ENCODE measurements around the gene RARRES1. TPM values are rescaled to one million over a fixed set of nuclear protein-coding genes. Genes with fewer than 3 reads are reported as not detected.
A peak's percentile ranks its signal among the peaks of the same experiment; 100 is the strongest.

RARRES1 gene
- total and polyA plus RNA-seq, 2 experiments from 2014 or later = 0.33 to 0.56 TPM

DNA sequence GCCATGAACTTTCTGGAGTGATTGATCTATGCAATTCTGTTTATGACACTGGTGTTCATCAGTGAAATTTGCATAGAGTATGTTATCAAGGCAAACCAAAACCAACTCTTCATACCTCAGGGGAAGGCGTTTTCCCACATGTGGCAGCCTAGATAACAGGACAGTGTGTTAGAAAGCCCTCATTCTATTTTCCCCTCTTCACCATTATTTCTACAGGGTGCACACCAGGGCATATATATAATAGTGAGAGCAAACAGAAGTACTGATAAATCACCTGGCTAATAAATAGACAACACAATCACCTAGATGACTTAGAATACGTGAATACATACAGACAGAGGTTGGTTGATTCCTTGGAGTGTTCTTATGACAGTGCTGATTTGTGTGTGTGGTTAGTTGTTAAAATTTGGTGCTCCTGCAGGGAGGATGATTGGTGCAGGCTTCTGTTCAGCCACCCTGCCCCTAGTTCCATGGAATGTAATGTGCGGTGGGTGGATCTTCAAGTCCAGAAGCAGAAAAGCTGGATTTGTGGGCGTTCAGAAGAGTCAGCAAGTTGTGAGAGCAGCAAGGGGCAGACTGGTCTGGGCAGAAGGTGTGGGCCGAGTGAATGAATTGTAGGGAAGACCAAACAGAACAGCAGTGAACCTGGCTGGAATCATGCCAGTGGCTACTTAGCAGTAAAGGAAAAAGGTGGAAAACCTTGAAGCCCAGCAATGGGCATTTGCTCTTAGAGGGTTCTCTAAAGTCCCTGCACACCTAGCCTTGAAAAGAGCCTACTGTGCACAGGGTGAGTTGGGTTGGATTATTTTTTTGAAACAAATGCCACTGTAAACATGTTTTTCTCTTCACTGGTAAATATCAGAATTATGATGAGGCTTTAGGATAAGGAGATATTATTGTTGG lies 11.7 kb upstream of the RARRES1 start:
- Histone ChIP-seq H3K27me3 (no peaks in the 10 kb centered on the region), H3K4me1 (ENCODE audit: low read depth) (no peaks in the 10 kb centered on the region), H3K27ac (no peak overlapping the region), H3K36me3 (peaks cover 2% of the 10 kb centered on the region), H3K9me3 (ENCODE audit: low read depth) (no peaks in the 10 kb centered on the region), H3K4me3 (no peak overlapping the region)
- TF ChIP-seq, protein P1, sequence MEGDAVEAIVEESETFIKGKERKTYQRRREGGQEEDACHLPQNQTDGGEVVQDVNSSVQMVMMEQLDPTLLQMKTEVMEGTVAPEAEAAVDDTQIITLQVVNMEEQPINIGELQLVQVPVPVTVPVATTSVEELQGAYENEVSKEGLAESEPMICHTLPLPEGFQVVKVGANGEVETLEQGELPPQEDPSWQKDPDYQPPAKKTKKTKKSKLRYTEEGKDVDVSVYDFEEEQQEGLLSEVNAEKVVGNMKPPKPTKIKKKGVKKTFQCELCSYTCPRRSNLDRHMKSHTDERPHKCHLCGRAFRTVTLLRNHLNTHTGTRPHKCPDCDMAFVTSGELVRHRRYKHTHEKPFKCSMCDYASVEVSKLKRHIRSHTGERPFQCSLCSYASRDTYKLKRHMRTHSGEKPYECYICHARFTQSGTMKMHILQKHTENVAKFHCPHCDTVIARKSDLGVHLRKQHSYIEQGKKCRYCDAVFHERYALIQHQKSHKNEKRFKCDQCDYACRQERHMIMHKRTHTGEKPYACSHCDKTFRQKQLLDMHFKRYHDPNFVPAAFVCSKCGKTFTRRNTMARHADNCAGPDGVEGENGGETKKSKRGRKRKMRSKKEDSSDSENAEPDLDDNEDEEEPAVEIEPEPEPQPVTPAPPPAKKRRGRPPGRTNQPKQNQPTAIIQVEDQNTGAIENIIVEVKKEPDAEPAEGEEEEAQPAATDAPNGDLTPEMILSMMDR (IDR thresholded peaks at IDR 0.05; ENCODE audit: low read depth, low read length) = no peak
- no peak for DNase-seq (ENCODE audit: low read depth in 1 of 2, low spot score in 1 of 2)

DNA sequence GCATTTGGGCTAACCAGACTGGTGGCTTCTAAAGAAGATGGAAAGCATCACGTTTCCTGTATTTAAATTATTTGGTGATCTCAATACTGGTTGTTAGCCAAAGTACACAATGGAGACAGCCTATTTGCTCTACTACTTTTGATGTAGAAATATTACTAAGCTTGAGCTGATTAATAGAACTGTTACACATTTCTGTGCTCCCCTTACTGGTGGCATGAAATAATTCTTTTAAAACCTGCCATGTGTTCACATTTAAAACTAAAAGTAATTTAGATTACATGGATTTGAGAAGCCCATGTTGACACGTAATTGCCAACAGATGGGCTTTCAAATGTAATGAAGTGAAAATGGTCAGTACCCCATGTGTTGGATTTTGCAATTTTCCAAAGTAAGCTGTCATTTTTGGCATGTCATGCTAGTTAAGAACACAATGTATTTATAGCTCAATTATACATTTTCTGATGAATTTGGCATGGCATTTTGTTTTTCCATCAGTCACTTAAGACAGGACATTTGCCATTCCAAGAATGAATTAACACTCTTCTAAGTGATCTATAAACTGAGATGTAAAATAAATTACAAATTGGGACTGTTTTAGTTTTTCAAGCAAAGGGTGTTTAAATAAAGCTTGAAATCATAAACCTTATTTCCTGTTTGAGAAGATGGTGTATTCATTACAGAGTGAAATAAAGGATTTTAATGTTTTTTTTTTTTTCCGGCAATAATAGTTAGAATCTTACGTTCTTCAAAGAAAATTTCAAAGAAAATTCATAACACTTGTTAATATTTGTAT lies 10.8 kb upstream of the RARRES1 start:
- Histone ChIP-seq H3K9me3 (ENCODE audit: low read depth) (no peaks in the 10 kb centered on the region), H3K27me3 (no peaks in the 10 kb centered on the region), H3K36me3 (peaks cover 2% of the 10 kb centered on the region), H3K4me3 (no peak overlapping the region), H3K4me1 (ENCODE audit: low read depth) (no peaks in the 10 kb centered on the region), H3K27ac (no peak overlapping the region)
- peak in 1 of 2 donors; percentile 51 for DNase-seq (ENCODE audit: low read depth in 1 of 2, low spot score in 1 of 2)
- TF ChIP-seq, protein P1 (IDR thresholded peaks at IDR 0.05; ENCODE audit: low read depth, low read length) = no peak

DNA sequence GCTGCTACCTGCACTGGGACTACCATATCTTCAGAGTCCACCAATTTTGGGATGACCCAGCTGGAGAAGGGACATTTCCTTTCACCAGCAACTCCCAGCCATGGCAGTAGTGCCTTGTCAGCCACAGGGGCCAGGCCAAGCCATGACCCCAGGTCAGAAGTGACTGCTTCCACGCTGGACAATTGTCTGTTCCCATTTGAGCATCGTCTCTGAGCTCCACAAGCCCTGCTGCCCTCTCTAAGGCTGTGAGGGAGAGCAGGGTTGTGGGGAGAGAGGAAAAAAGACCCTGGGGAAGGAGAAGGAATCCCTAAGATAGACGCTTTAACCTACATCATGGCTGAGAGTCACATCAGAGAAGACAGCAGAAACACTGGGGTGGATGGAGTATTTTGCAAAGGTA lies 7.4 kb upstream of the RARRES1 start:
- Histone ChIP-seq H3K27me3 (no peaks in the 10 kb centered on the region), H3K36me3 (peaks cover 2% of the 10 kb centered on the region), H3K4me1 (ENCODE audit: low read depth) (no peaks in the 10 kb centered on the region), H3K27ac (no peak overlapping the region), H3K4me3 (no peak overlapping the region), H3K9me3 (ENCODE audit: low read depth) (no peaks in the 10 kb centered on the region)
- TF ChIP-seq, protein P1 (IDR thresholded peaks at IDR 0.05; ENCODE audit: low read depth, low read length) = no peak
- DNase-seq (ENCODE audit: low read depth in 1 of 2, low spot score in 1 of 2) = no peak

DNA sequence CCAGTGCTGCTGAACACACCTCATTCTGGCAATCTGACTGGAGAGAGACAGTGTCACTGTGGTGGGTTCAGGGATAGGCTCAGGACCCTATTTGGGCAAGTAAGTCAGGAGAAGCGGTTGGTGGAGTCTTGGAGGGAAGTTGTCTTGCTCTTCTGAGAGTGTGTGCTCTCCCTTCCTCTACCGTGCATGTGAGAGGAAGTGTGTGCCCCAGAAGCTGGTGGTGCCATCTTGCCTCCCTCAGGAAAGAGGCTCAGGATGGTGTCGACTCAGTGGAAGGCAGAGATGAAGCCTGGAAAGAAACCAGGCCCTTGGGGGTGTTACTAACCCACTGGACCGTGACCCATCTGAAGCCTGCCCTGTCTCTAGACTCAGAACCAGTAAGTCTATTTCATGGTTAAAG lies 6.8 kb upstream of the RARRES1 start:
- Histone ChIP-seq H3K9me3 (ENCODE audit: low read depth) (no peaks in the 10 kb centered on the region), H3K27me3 (peaks cover 2% of the 10 kb centered on the region), H3K27ac (no peak overlapping the region), H3K36me3 (peaks cover 2% of the 10 kb centered on the region), H3K4me1 (ENCODE audit: low read depth) (no peaks in the 10 kb centered on the region), H3K4me3 (no peak overlapping the region)
- DNase-seq (ENCODE audit: low read depth in 1 of 2, low spot score in 1 of 2) = no peak
- TF ChIP-seq, protein P1 (IDR thresholded peaks at IDR 0.05; ENCODE audit: low read depth, low read length) = no peak

DNA sequence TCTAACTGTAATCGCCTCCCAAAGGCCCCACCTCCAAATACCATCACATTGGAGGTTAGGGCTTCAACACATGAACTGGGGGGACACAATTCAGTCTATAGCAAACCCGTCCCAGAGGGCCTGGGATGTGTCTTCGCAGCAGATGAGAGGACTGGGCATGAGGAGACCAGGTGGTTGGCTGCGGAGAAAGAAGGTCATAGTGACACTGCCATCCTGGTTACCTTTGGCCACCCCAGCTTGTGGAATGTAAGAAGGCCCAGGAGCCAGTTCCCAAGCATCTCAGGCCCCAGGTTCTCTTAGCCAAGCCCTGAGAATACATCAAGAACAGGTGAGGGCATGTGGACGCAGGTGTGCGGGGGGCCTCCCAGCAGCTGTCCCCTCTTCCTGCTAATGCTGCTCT lies 6.4 kb upstream of the RARRES1 start:
- H3K27ac ChIP-seq = no peak overlapping the region
- H3K9me3 ChIP-seq (ENCODE audit: low read depth) = no peaks in the 10 kb centered on the region
- H3K27me3 ChIP-seq = peaks cover 6% of the 10 kb centered on the region
- peaks cover 2% of the 10 kb centered on the region for H3K36me3 ChIP-seq
- no peak for DNase-seq (ENCODE audit: low read depth in 1 of 2, low spot score in 1 of 2)
- no peaks in the 10 kb centered on the region for H3K4me1 ChIP-seq (ENCODE audit: low read depth)
- TF ChIP-seq, protein P1 (IDR thresholded peaks at IDR 0.05; ENCODE audit: low read depth, low read length) = no peak
- no peak overlapping the region for H3K4me3 ChIP-seq

All from cardiac muscle cell (in vitro differentiated cells and primary cell).